Medulla oblongata (tissue), 1 donor: Measurements from ENCODE around the gene SLC38A10.

ENCODE experiments used
- DNase-seq: peaks from one replicate; pipeline ENCODE4 v3.0.0-alpha.2; 2015; ENCODE audit errors: extremely low spot score

The SLC38A10 gene

DNA sequence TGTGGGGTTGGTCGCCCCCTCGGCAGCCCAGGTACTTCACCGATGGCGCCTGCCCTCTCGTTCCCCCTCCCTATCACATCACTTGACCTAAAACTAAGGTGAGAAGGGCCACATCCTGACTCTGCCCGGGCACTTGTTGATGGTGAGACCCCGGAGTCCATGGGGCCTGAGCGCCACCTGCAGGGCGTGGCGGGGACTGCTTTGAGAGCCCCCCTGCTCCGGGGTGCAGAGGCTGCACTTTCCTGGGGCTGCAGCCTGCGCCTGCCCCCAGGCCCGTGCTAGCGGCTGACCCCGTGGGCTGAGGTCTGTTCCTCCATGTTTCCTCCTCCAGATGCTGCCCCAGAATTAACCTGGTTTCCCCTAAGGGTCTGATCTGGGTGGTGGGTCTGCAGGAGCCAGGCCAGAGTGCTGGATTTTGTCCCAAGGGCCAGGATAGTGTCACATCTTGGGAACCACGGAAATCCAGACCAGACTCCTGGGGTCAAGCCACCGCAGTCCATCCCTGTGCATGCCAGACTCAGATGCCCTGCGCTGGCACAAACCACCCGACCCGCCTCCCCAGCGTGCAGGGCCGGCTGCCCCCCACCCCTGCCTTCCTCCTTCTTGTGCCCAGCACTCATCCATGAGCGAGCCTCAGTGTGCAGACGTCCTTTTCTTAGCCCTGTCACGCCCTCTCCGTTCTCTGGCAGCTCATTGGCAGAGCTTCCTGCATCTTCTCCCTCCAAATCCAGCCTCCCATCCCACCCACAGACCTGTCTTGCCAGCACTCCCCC lies 53.3 kb downstream of the SLC38A10 start:
- peak; percentile 56 for DNase-seq

DNA sequence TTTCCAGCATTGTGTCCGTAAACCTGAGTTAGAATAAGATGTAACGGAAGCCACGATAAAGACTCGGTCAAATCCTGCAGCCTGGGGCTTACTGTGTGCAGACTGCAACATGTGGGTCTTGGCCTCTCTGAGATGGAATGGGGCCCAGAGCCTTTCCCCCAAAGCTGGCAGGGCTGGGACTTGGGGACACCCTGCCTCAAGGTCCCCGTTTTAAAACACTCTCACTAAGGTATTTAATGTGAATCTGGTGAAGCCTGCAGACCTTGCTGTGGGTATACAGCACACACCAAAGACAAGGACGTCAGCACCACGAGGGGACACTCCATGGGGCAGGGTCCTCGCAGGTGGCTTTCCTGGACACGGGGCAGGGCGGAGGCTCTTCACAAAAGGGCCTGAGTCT lies 53.9 kb downstream of the SLC38A10 start:
- no peak for DNase-seq

DNA sequence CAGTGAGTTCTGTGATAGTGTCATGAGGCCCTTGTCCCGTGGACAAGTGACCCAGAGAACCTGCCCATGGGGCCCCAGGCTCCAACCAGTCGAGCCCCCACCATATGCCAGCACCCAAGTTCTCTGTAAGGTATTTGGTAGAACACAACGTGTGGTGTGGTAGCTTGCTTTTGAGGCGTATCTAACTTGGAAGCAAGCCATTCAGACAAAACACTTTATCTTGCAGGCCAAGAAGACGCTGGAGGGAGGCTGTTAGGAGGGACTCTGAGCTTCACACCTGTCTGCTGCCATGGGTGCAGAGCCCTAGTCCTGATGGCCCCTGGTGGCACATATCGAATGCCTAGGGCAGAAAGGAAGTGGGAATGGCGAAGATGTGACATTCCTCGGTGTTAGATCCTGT lies 54.3 kb downstream of the SLC38A10 start:
- no peak for DNase-seq

DNA sequence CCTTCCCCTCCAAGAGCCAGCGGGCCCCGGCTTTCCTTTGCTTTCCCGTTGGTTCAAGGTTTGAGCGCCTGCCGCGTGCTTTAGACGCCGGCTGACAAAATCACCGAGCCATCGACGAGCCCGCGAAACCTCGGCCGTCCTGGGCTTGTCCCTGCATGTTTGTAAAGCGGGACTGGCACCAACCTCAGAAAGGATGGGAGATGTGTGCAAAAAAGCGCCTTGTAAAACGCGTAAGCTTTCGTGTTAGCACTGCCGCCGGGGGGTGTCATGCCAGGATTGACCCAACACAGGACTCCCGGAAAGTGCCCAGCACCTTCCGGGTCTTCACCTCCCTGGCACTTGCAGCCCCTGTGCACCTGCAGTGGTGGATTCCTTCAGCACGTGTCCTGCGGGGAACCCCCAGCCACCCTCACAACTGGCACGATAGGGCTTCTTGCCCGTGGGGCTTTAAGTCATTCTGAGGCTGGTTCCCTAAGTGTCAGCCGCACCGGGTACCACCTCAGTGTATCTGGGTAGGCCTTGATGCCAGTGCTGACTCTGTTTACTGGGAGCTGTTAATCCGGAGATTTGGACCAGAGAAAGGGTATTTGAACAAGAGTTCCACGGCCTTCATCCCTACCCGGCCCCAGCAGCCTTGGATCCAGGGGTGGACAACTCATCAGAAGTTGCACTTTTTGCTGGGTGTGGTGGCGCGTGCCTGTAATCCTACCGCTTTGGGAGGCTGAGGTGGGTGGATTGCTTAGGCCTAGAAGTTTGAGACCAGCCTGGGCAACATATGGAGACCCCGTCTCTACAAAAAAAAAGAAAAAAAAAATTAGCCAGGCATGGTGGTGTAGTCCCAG lies 55.2 kb downstream of the SLC38A10 start:
- DNase-seq = no peak

DNA sequence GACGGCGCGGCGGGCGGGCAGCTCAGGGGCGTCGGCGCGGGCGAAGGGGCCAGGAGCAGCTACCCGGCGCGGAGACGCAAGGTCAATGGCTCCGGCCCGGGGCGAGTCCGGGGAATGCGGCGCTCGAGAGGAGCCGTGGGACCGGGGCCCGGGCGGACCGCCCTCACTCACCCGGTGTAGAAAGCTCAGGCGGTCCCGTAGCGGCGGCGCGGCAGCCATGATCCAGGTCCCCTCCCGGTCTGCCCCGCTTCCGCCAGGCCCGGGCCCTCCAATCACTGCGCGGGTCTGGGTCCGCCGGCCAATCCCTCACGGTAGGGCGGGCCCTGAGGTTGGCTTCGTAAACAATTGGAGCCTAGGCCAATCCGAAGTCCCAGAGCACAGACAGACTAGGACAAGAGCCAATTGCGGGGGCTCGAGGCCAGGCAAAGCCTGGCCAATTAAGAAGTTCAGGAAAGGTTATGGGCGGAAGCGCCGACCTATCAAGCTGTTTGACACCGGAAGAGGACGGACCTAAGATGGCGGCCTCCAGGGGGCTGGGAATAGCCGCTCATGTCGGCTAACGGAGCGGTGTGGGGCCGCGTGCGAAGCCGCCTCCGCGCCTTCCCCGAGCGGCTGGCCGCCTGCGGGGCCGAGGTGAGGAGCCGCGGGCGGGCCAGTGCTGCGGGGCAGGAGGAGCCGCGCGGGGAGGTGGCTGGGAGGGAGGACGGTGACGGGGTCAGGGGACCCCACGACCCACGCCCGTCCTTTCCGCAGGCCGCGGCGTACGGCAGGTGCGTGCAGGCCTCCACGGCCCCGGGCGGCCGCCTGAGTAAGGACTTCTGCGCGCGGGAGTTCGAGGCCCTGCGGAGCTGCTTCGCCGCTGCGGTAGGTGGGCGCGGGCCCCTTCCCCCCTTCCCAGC lies 56.0 kb downstream of the SLC38A10 start, which contains the start of the genes NDUFAF8 and TEPSIN:
Gene NDUFAF8, plus strand, starts transcription at position 504 of the 899 bp plus-strand sequence. Its CDS starts 46 bp downstream, at position 550.
Gene TEPSIN, minus strand, starts transcription at position 241 of the 899 bp plus-strand sequence. Its CDS starts 22 bp downstream, at position 219.
- peak; percentile 100 for DNase-seq

DNA sequence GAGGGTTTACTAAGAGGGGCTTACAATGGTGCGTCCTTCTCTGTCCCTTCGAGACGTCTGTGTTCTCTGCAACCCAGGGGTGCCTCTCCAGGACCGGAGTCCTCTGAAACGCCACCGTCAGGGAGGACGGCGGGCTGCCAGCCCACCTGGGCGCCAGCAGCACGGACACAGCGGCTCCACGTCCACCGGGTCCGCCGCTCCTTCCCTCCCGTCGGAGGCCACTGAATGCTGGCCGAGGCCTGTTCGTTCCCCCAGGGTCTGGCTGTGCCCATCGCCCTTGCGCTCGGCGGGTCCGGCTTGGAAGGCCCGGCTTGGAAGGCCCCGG lies 56.7 kb downstream of the SLC38A10 start:
- DNase-seq = no peak

DNA sequence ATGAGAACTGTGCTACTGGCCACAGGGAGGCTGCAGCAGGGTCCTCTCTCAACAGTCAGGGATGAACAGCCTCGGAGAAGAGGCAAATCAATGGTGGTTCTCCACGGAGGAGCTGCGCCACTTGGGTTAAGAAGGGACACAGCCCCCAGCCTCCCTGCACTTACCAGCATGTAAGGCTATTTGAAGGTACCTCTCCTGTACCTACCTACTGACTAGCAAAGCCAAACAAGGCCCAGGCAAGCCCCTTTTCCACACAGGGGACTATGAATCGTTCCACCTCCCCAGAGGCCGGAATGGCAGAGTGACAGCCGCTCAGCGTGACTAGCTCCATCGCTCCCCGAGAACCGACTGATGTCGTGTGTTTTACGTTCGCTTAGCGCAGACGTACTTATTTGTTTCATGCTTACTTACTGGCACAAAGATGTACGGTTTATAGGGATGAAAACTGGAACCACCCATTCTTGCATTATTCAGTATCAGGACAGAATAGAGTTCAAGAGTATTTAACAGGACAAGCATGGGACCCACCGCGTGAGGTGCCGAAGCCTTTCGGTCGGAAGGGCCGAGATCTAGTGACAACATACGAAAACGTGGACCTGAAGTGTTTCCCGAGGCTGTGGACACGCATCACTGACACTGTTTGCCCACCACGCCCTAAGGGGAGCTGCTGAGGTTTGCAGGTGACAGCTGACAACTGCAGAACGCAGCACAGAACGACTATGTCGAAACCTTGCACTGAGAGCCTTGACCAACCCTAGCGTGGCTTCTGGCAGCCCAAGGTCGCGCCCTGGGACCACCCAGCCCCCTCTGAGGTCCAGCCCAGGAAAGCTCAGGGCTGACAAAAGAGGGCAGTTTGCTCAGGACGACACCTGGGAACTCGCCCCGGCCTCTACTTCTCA lies 57.3 kb downstream of the SLC38A10 start:
- DNase-seq = no peak

DNA sequence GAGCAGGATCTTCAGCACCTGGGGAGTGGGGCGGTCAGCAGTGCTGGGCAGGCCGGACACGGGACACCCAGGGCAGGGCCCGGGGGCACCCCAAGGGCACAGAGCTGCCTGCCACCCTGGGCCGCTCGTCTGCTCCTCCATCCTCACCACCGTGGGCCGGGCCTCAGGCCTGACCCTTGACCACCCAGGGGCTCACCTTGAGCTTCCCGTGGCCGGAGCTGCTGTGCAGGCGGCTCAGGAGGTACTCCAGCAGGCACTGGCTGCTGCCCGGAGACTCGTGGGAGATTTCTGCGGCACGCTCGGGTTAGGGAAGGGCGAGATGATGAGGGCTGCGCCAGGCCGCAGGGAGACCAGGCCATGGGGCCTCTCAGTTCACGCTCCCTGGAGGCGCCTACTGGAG lies 58.3 kb downstream of the SLC38A10 start:
- no peak for DNase-seq

DNA sequence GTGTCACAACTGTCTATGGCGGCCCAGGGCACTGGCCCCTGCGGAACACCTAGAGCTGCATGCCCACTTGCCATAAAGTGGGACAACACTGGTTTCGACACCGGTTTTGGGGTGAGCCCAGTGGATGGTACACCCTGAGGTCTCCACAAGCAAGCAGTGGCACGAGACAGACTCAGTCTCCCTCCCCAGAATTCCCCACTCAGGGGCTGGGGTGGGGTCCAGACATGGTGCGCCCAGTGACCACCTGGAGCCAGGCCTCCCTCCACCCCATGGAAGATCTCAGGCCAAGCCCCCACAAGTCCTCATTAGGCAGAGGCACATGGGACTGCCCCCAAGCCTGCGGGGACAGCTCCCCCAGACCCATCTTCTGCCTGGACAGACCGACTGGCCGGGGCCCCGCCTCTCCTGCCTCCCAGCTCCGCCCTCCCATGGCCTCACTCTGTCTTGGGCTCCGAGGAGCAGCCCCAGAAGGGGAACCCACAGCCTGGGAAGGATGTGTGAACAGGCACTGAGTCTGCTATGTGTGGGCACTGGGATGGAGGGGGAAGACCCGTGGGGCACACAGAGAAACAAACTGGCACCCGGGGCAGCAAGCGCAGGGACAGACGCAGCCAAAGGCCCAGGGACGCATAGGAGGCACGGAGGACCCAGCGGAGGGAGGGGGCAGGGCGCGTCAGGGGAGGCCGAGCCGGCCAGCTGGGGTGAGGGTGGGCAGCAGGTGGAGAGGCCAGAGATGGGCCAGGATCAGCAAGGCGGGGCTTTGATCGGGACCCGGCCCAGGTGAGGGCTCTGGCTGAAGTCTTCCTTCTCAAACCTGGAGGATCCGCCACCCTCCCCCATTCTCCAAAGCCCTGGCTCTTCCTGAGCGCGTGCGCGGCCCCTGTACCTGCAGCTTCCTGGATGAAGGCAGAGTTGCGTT lies 59.0 kb downstream of the SLC38A10 start:
- DNase-seq = no peak

DNA sequence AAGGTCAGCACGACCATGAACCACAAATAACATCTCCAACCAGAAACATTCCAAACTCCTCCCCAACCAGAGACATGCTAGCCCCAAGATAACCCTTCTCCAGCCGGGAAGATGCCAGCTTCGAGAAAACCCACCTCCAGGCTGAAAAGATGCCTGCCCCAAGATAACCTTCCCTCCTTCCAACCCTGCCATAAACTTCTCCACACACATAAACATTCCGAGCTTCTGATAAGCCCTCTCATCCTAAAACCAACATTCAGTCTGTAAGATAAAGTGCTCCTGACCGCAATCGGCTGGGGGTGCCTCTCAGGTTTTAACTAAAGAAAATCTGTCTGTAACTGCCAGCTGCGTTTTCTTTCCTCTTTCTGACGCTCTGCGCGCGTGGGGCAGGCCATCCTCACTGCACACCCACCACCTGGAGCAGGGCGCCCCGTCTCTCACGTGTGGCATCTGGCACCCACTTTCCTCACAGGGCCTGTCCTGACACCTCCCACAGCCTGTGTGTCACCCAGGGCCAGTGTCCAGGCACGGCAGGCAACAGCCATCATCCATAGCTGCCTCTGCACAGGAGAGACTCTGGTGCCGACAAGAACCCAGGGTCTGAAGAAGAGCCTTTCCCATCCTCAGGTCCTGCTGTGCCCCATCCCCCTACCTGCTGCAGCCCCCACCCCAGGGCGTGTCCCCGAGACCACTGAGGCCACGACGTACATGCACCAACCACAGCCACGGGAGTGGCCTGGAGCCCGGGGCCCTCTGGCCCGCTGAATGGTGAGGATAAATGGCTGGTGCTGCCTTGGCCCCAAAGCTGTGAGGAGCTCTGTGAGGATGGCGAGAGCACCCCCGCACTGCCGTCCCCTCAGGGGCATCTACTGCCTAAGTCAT lies 59.9 kb downstream of the SLC38A10 start:
- DNase-seq = no peak

DNA sequence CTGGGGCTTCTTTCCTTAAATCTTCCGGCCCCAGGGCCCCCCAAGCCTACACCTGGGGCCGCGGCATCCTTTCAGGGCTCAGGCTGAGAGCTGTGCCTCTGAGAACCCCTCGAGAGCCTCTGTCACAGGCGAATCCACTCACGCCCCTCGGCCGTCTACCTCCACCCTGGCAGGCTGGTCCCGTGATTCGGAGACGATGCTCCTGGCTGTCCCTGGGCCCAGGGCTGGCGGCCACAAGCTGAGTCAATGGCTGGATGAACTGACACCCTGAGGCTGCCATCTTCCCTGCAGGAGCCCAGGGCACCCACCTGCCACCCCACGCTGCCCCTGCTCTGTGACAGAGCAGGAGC lies 60.6 kb downstream of the SLC38A10 start:
- no peak for DNase-seq

DNA sequence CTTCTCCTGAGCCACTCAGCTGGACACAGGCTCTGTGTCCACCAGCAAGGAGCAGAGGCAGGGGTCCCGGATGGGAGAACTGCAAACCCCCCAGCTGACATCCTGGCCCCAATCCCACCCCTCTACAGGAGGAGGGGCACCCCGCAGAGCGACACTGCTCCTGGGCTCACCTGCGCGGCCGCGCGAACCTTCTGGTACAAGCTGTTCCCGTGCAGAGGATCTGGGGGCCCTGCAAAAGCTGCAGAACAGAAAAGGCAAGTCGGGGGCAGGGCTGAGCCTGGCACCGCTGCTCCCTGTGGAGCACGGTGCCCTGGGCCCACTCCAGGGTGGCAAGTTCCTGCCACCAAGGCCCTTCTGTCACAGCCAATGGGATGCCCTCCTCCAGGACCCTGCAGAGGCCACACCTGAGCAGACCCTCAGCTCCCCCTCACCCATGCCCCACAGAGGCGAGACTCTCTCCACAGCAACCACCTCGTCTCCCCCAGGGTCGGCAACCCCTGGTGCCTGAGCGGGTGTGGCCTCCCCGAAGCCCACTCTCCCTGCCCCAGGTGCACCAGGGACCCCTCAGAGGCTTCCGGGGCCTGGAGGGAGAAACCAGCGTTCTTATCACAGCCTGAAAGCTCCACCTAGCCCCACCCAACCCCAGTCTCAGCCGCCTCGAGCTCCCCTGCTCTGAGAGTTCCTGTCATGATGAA lies 61.1 kb downstream of the SLC38A10 start:
- no peak for DNase-seq

DNA sequence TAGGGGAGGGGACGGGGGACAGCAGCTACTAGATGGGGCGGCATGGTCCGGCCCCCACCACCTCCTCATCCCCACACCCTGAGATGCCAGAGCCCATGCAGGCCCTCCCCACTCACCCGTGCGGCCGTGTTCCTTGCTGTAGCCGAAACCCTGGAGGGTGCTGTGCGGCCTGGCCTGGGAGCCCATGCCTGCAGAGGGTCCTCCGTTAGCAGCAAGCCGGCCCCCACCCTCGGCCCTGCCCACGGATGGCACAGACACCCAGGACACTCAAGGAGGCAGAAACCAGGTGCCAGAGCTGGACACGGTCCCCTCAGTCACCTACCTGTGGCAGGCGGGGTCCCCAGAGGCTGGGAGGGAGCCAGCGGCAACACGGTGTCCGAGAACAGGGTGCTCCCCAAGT lies 61.8 kb downstream of the SLC38A10 start:
- no peak for DNase-seq

DNA sequence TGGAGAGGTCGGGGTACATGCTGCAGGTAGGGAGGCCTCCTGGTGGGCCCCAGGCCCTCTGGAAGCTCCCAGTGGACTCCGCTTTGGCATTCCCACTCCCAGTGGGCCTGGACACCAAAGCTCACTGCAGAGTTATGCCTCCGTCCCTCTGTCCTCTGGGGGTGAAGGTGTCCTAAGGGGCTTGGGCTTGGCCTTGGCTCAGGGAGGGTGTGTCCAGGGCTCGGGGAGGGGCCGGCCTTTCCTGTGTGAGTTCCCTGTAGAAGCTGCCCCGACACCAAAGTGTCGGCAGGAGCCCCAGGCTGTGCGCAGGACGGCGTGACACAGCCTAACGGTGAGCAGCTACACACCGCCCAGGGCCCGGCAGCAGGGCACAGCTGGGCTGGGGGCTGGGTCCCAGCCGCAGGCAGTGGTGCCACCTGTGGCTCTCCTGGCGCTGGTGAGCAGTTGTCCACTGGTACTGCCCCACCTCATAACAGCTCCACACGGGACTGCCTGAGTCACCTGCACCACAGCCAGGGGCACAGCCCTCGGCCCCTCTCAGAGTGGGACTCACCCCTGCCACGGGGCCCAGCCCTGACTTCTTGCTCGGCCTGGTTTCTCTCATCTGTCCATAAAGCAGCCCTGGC lies 62.4 kb downstream of the SLC38A10 start:
- no peak for DNase-seq

DNA sequence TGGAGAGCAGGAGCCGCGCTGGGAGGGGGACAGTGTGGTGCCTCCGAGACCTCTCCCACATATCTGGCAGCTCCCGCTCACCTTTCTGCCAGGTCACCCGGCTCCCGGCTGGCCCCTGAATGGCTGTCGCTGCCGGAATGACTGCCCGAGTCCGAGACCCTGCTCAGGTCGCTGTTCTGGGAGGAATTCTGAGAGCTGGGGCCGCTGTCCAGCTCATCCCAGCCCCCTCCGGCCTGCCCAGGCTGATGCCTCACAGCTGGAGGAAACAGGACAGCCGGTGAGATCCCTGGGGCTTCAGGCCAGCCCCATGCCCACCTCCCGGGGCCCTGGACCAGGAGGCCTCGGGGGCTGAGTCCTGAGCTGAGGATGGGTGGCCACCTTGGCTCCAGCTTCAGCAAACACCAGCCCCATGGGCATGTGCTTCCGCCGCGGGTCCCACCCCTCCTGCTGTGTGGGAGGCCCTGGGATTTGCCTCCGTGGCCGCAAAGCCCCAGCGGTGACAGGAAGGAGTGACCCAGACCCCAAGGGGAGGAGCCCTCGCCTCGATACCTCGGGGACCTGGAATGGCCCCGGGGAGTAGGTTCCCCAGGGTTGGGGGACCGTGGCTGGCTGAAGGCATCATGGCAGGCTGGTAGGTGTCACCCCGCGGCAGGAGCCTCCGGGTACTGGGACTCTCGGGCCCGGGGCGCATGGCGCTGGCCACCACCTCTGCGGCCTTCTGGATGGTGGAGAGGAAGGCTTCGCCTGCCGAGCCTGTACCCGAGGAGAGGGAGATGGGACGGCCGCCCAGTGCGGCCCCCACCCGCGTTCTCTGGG lies 63.1 kb downstream of the SLC38A10 start:
- no peak for DNase-seq

DNA sequence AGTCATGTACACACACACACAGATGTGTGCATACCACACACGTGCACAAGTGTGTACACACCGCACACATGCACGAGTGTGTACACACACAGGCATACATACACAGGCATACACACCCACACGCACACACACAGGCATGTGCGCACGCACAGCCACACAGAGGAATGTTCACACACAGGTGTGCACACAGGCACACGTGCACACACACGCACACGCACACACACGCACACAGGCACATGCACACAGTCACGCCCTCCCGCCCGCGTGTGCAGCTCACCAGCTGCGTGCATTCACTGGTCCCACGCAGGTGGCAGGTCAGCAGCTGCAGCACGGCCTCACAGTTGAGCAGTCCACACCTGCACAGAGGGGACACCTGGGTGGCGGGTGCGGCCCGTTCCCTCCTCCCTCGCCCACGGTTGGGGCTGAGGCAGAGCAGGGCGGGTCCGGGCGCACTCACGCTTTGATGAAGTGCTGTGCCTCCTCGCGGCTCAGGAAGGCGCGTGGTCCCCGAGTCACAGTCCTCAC lies 63.9 kb downstream of the SLC38A10 start:
- DNase-seq = no peak
